Neural progenitor cell (in vitro differentiated cells): ENCODE results near the gene RBBP9.

Source experiments
- EZH2 ChIP-seq: fragments of 200-600 bp; sonication (generic); IDR thresholded peaks from 2 replicates; pipeline ENCODE4 v1.6.1; 2017; ENCODE audit warnings: antibody characterized with exemption, mild to moderate bottlenecking, moderate library complexity
- EZH2phosphoT487 ChIP-seq: fragments of 200-600 bp; sonication (generic); IDR thresholded peaks from 2 replicates; pipeline ENCODE4 v1.6.1; 2017; ENCODE audit warnings: antibody characterized with exemption
- TF ChIP-seq, protein P1 (sequence below): fragments of 200-600 bp; sonication (generic); IDR thresholded peaks from 2 replicates; pipeline ENCODE4 v1.5.1; 2017; ENCODE audit warnings: antibody characterized with exemption, mild to moderate bottlenecking

DNA sequence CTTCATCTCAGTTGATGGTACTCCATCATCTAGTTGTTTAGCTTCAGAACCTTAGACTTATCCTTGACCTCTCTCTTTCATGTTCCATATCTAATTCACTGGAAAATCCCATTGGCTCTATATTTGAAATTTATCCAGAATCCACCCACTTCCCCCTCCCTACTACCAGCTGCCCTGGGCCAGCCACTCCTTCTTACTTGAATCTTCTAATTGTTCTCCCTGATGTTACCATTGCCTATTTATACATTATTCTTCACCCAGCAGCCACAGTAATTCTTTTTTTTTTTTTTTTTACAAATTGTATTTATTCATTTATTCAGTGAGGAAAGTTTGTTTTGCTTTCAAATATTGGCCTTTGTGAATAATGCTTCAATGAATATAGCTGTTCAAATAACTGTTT lies 18.9 kb upstream of the RBBP9 start:
- TF ChIP-seq, protein P1, sequence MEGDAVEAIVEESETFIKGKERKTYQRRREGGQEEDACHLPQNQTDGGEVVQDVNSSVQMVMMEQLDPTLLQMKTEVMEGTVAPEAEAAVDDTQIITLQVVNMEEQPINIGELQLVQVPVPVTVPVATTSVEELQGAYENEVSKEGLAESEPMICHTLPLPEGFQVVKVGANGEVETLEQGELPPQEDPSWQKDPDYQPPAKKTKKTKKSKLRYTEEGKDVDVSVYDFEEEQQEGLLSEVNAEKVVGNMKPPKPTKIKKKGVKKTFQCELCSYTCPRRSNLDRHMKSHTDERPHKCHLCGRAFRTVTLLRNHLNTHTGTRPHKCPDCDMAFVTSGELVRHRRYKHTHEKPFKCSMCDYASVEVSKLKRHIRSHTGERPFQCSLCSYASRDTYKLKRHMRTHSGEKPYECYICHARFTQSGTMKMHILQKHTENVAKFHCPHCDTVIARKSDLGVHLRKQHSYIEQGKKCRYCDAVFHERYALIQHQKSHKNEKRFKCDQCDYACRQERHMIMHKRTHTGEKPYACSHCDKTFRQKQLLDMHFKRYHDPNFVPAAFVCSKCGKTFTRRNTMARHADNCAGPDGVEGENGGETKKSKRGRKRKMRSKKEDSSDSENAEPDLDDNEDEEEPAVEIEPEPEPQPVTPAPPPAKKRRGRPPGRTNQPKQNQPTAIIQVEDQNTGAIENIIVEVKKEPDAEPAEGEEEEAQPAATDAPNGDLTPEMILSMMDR: no peak
- TF ChIP-seq EZH2 (no peak), EZH2phosphoT487 (no peak)
